ENCODE data around the gene PGRMC2.

DNA sequence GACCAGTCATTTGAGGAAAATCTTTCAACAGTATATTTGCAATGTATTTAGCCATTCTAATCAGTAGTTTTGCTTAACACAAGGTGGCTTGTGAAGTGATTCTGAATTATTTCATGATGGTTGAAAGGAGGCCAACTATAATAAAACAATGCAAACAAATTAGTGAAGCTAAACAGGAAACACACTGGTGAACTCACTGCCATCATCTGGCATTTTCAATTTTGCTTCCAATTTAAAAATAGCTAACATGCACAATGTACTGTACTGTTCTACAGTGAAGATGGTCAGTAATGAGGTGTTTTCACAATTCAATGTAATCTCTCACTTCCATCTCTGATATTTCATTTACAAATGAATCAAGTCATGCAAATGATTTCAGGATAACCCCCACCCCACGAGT, 31.1 kb downstream of the PGRMC2 start:
- TF ChIP-seq YY1 (IDR thresholded peaks at IDR 0.05; ENCODE audit: insufficient read depth, insufficient read length), result no peak
- no peak for TF ChIP-seq ZNF274 (IDR thresholded peaks at IDR 0.05; ENCODE audit: low read depth, low read length)
- TF ChIP-seq SUZ12 (IDR thresholded peaks at IDR 0.05; ENCODE audit: extremely low read depth, insufficient read depth, insufficient read length), result no peak

Data from NT2/D1 (cell line).